Measurements from ENCODE around the gene MRPL2. TPM values are rescaled to one million over a fixed set of nuclear protein-coding genes. Genes with fewer than 3 reads are reported as not detected.
"Not testable (repeated sequence)": the region's sequence is repeated elsewhere in the genome, so short reads cannot be mapped to it uniquely, and the experiment has no call there.

The MRPL2 gene
- polyA plus RNA-seq, 1 donor from 2014 or later: 22.5 TPM

DNA sequence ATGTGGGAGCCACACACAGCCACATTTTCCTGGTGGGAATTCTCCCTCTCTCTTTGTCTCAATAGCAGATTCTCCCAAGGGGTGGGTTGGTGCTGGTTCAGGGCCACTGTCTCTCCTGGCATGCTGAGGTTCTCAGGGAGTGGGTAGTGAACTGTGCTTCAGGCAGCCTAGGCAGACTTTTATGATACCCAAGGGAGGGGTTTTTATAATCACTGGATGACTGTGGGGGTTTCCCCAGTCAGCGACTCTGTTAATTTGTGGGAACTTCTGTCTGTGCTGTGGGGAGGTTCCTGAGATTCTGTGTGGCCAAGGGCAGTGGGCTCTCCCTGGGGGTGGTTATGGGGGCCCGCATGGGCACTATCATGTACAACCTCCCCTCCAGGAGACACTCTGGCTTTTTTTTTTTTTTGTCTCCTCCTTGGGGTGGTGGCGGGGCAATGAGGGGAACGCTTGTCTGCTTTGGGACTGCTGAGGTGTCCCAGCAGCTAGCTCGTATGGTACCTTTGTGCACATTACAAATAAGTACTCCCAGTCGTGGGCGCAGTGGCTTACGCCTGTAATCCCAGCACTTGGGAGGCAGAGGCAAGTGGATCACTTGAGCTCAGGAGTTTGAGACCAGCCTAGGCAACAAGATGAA, 26.9 kb upstream of the MRPL2 start:
- Histone ChIP-seq H3K4me3 (ENCODE audit: low read length) (no peak overlapping the region), H3F3A (ENCODE audit: insufficient read depth, low read length, poor library complexity, severe bottlenecking) (no peaks in the 10 kb centered on the region), H2AFZ (ENCODE audit: low read depth, low read length) (no peak overlapping the region), H3K27me3 (ENCODE audit: insufficient read depth, low read depth, low read length) (no peaks in the 10 kb centered on the region), H3K27ac (ENCODE audit: low read length) (no peak overlapping the region), H3K9ac (ENCODE audit: low read length) (no peak overlapping the region), H3K79me2 (replicated peaks; ENCODE audit: insufficient read depth, low read length) (peaks cover 15% of the 10 kb centered on the region), H3K9me2 (ENCODE audit: insufficient read depth, low read length) (no peaks in the 10 kb centered on the region), H3K9me3 (ENCODE audit: low read length) (no peaks in the 10 kb centered on the region), H4K20me1 (ENCODE audit: insufficient read depth) (no peaks in the 10 kb centered on the region), H3K4me2 (ENCODE audit: low read length) (no peak overlapping the region), H3K36me3 (ENCODE audit: insufficient read depth, low read length) (no peaks in the 10 kb centered on the region)
- TF ChIP-seq CTCF (IDR thresholded peaks at IDR 0.05; ENCODE audit: poor library complexity, severe bottlenecking) (no peak), SMC3 (conservative IDR thresholded peaks at IDR 0.05; ENCODE audit: poor library complexity) (no peak)

DNA sequence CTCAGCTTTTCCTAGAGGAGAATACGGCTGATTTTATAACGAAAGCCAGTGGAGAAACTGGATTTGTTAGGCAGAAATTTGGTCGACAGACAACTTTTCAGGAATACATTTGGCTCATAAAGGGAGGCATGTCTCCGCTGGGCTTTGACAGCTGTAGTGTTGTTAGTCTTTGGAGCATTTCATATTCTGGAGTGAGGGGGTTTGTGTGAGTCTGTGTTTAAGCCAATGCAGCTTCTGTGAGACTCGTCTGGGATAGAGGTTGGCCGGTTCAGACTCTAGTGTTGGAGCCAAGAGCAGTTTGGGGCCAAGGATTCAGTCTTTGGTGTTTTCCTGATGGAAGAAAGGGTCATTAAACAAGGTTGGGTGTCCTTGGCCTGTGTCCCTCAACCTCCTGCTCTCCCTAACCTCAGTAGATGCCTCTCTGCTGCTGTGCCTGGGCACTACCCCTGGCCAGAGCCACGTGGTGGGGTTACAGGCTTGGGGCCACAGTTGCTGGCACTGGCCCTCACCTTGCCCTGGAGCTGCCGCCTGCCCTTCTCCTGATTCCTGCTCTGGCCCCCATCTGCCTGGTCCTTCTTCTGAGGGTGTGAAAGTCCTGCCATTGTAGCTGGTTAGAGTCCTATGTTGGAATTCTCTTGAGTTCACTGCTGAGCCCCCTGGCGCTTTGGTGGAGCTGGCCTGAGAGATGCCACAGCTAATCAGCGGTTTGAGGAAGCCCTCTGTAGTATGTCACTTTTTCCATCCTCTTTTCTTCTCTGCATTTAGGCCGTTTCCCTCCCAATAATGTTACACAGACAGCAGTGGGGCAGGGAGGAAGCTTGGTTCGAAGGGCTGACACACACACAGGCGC, 23.8 kb upstream of the MRPL2 start:
- no peak overlapping the region for H2AFZ ChIP-seq (ENCODE audit: low read depth, low read length)
- H3K9me3 ChIP-seq (ENCODE audit: low read length): no peaks in the 10 kb centered on the region
- peaks cover 25% of the 10 kb centered on the region for H3K79me2 ChIP-seq (replicated peaks; ENCODE audit: insufficient read depth, low read length)
- no peaks in the 10 kb centered on the region for H3F3A ChIP-seq (ENCODE audit: insufficient read depth, low read length, poor library complexity, severe bottlenecking)
- H3K36me3 ChIP-seq (ENCODE audit: insufficient read depth, low read length): no peaks in the 10 kb centered on the region
- no peak overlapping the region for H3K27ac ChIP-seq (ENCODE audit: low read length)
- TF ChIP-seq CTCF (IDR thresholded peaks at IDR 0.05; ENCODE audit: poor library complexity, severe bottlenecking): no peak
- TF ChIP-seq SMC3 (conservative IDR thresholded peaks at IDR 0.05; ENCODE audit: poor library complexity): no peak
- no peak overlapping the region for H3K4me2 ChIP-seq (ENCODE audit: low read length)
- H3K27me3 ChIP-seq (ENCODE audit: insufficient read depth, low read depth, low read length): no peaks in the 10 kb centered on the region
- H3K9me2 ChIP-seq (ENCODE audit: insufficient read depth, low read length): no peaks in the 10 kb centered on the region
- no peaks in the 10 kb centered on the region for H4K20me1 ChIP-seq (ENCODE audit: insufficient read depth)
- no peak overlapping the region for H3K4me3 ChIP-seq (ENCODE audit: low read length)
- no peak overlapping the region for H3K9ac ChIP-seq (ENCODE audit: low read length)

DNA sequence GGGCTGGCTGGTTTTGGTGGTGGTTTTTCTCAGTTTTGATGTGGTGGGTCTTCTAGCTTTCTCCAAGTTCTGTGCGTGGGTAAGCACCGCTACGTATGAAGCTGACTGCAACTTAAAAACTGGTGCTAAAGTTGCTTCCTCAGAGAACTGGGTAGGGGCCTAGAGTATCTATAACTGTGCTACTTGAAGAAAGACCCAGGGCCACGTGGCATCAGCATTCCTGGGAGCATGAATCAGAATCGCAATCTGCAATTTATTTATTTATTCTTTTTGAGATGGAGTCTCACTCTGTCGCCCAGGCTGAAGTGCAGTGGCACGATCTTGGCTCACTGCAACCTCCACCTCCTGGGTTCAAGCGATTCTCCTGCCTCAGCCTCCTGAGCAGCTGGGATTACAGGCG, 22.7 kb upstream of the MRPL2 start:
- H3K9me2 ChIP-seq (ENCODE audit: insufficient read depth, low read length); H4K20me1 ChIP-seq (ENCODE audit: insufficient read depth); H3K9ac ChIP-seq (ENCODE audit: low read length); H2AFZ ChIP-seq (ENCODE audit: low read depth, low read length); H3K27me3 ChIP-seq (ENCODE audit: insufficient read depth, low read depth, low read length); H3K9me3 ChIP-seq (ENCODE audit: low read length); H3K36me3 ChIP-seq (ENCODE audit: insufficient read depth, low read length); H3K4me3 ChIP-seq (ENCODE audit: low read length); H3K4me2 ChIP-seq (ENCODE audit: low read length); H3K27ac ChIP-seq (ENCODE audit: low read length); H3F3A ChIP-seq (ENCODE audit: insufficient read depth, low read length, poor library complexity, severe bottlenecking): not testable (repeated sequence)
- H3K79me2 ChIP-seq (replicated peaks; ENCODE audit: insufficient read depth, low read length): peaks cover 35% of the 10 kb centered on the region

- no peaks in the 10 kb centered on the region for H4K20me1 ChIP-seq (ENCODE audit: insufficient read depth)
- H2AFZ ChIP-seq (ENCODE audit: low read depth, low read length): no peak overlapping the region
- H3K4me3 ChIP-seq (ENCODE audit: low read length): no peak overlapping the region
- H3K9me3 ChIP-seq (ENCODE audit: low read length): no peaks in the 10 kb centered on the region
- peaks cover 35% of the 10 kb centered on the region for H3K79me2 ChIP-seq (replicated peaks; ENCODE audit: insufficient read depth, low read length)
- H3K27ac ChIP-seq (ENCODE audit: low read length): no peak overlapping the region
- H3F3A ChIP-seq (ENCODE audit: insufficient read depth, low read length, poor library complexity, severe bottlenecking): no peaks in the 10 kb centered on the region
- TF ChIP-seq TAF1 (IDR thresholded peaks at IDR 0.05; ENCODE audit: low read depth) (no peak), CTCF (IDR thresholded peaks at IDR 0.05; ENCODE audit: poor library complexity, severe bottlenecking) (no peak), EP300 (conservative IDR thresholded peaks at IDR 0.05; ENCODE audit: poor library complexity, severe bottlenecking) (no peak), SMC3 (conservative IDR thresholded peaks at IDR 0.05; ENCODE audit: poor library complexity) (no peak), MXI1 (conservative IDR thresholded peaks at IDR 0.05; ENCODE audit: poor library complexity, severe bottlenecking) (no peak)
- H3K4me2 ChIP-seq (ENCODE audit: low read length): no peak overlapping the region
- no peaks in the 10 kb centered on the region for H3K9me2 ChIP-seq (ENCODE audit: insufficient read depth, low read length)
- H3K9ac ChIP-seq (ENCODE audit: low read length): no peak overlapping the region
- H3K36me3 ChIP-seq (ENCODE audit: insufficient read depth, low read length): no peaks in the 10 kb centered on the region
- no peaks in the 10 kb centered on the region for H3K27me3 ChIP-seq (ENCODE audit: insufficient read depth, low read depth, low read length)
Observed at GRCh38 chr6:43081043-43081442, 21.8 kb upstream of the MRPL2 start.
